Caco-2 (cell line): ENCODE measurements around the gene EIF1AD. TPM values are rescaled to one million over a fixed set of nuclear protein-coding genes. Genes with fewer than 3 reads are reported as not detected.

Experiments used
- BruUV-seq: library from RNA; stranded (reverse); fragments of 400-500 nt; replicated peaks from 2 replicates; lab custom pipeline; 2021; lab: Mats Ljungman, UMichigan
- CTCF ChIA-PET: fragments of 300-600 bp; sonication (Branson Sonifier 250); formaldehyde crosslinking; loops from one replicate; lab custom pipeline; 2022; ENCODE audit warnings: antibody characterized with exemption; lab: Charles Lee
- POLR2A ChIA-PET: fragments of 300-600 bp; sonication (Branson Sonifier 250); formaldehyde crosslinking; loops from one replicate; lab custom pipeline; 2022; ENCODE audit warnings: antibody characterized with exemption; lab: Charles Lee
- DNase-seq, 2 experiments: peaks; one replicate each; pipeline versions ENCODE4 v3.0.0 to v3.0.0-alpha.2; 2020 to 2022
- H3K27me3 ChIP-seq: replicated peaks from 2 replicates; pipeline ENCODE4 v1.6.0; 2011; ENCODE audit warnings: low read length; ENCODE audit not compliant: control insufficient read depth, insufficient read depth
- H3K36me3 ChIP-seq: 2 replicates; pipeline ENCODE4 v1.5.1; 2011; ENCODE audit warnings: low read length; ENCODE audit not compliant: control insufficient read depth, insufficient read depth
- H3K4me1 ChIP-seq: fragments of 250-450 bp; sonication (Bioruptor Pico); 2 replicates; pipeline ENCODE4 v1.5.1; 2020; ENCODE audit warnings: mild to moderate bottlenecking
- H3K4me3 ChIP-seq: 2 replicates; pipeline ENCODE4 v1.5.1; 2011; ENCODE audit warnings: low read depth, mild to moderate bottlenecking, control low read depth, low read length
- H3K9me3 ChIP-seq: fragments of 250-450 bp; sonication (Bioruptor Pico); 2 replicates; pipeline ENCODE4 v1.5.1; 2020; ENCODE audit warnings: mild to moderate bottlenecking, moderate library complexity
- H3K27ac Mint-ChIP-seq: one replicate; pipeline ENCODE4 v1.8.0; 2022; ENCODE audit warnings: mixed read lengths; ENCODE audit not compliant: unreplicated experiment
- H3K27me3 Mint-ChIP-seq: one replicate; pipeline ENCODE4 v1.8.0; 2022; ENCODE audit warnings: mixed read lengths; ENCODE audit not compliant: insufficient read depth, unreplicated experiment
- H3K36me3 Mint-ChIP-seq: one replicate; pipeline ENCODE4 v1.8.0; 2022; ENCODE audit warnings: mild to moderate bottlenecking, mixed read lengths; ENCODE audit not compliant: insufficient read depth, unreplicated experiment
- H3K4me1 Mint-ChIP-seq: one replicate; pipeline ENCODE4 v1.8.0; 2022; ENCODE audit warnings: low read depth, mixed read lengths; ENCODE audit not compliant: unreplicated experiment
- H3K4me3 Mint-ChIP-seq: one replicate; pipeline ENCODE4 v1.8.0; 2022; ENCODE audit warnings: mild to moderate bottlenecking, moderate library complexity, mixed read lengths; ENCODE audit not compliant: unreplicated experiment
- H3K9me3 Mint-ChIP-seq: one replicate; pipeline ENCODE4 v1.8.0; 2022; ENCODE audit warnings: mixed read lengths; ENCODE audit not compliant: unreplicated experiment
- intact Hi-C: fragments of 100-400 bp; cut with micrococcal nuclease; formaldehyde crosslinking; loops from one replicate; pipeline ENCODE4 v1.10.0; 2022; ENCODE audit not compliant: unreplicated experiment
- total RNA-seq: library from RNA; stranded (reverse); gene quantifications from 2 replicates; pipeline ENCODE4 v1.2.3, GENCODE V29; 2022
- TF ChIP-seq, protein P1 (sequence below), 2 experiments: fragments of 200-600 bp in 1 of 2; IDR thresholded peaks; 1 replicate in 1 of 2; 2 replicates in 1 of 2; pipeline versions ENCODE4 v1.5.1 to v1.8.0; 2011 to 2022; ENCODE audit warnings: antibody characterized with exemption in 1 of 2, control low read depth in 1 of 2, inconsistent platforms in 1 of 2, low read depth in 1 of 2, low read length in 1 of 2, mild to moderate bottlenecking in 1 of 2, moderate library complexity in 1 of 2; ENCODE audit not compliant: insufficient read depth in 1 of 2, severe bottlenecking in 1 of 2, unreplicated experiment in 1 of 2

The EIF1AD gene
- total RNA-seq, 1 experiment from 2014 or later = 55.3 TPM

DNA sequence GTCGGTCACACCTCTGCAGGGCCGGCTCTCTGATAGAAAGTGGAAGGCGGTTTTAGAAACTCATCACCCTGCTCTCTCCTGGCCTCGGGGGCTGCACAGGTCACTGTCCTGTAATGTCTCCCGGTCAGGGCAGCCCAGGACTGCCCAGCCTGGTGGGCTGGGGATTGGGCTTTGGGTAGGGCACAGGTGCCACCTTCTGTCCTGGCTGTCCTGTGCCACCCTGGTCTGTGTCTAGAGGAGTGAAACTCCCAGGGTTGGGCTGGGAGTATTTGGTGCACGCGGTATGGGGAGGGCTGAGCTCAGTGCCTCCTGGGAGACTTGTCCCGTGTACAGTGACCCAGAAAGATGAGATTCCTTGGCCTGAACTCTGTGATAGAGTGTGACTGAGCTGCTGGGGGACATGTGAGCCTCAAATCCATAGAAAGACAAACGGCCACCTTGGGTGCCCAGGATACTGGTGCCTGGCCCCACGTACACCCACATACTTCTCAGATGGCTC is 22.6 kb downstream of the EIF1AD start:
- H3K4me3 ChIP-seq = no peak overlapping the region
- TF ChIP-seq, protein P1, sequence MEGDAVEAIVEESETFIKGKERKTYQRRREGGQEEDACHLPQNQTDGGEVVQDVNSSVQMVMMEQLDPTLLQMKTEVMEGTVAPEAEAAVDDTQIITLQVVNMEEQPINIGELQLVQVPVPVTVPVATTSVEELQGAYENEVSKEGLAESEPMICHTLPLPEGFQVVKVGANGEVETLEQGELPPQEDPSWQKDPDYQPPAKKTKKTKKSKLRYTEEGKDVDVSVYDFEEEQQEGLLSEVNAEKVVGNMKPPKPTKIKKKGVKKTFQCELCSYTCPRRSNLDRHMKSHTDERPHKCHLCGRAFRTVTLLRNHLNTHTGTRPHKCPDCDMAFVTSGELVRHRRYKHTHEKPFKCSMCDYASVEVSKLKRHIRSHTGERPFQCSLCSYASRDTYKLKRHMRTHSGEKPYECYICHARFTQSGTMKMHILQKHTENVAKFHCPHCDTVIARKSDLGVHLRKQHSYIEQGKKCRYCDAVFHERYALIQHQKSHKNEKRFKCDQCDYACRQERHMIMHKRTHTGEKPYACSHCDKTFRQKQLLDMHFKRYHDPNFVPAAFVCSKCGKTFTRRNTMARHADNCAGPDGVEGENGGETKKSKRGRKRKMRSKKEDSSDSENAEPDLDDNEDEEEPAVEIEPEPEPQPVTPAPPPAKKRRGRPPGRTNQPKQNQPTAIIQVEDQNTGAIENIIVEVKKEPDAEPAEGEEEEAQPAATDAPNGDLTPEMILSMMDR (IDR thresholded peaks at IDR 0.05; ENCODE audit: insufficient read depth in 1 of 2, low read depth in 1 of 2, low read length in 1 of 2, severe bottlenecking in 1 of 2, unreplicated experiment in 1 of 2) = no peak
- DNase-seq = no peak
- Mint-ChIP-seq H3K27ac (no peak overlapping the region), H3K4me3 (no peak overlapping the region), H3K36me3 (peaks cover 53% of the 10 kb centered on the region), H3K9me3 (no peaks in the 10 kb centered on the region), H3K27me3 (no peaks in the 10 kb centered on the region), H3K4me1 (no peaks in the 10 kb centered on the region)
- CTCF ChIA-PET = interaction anchor here (0.6 to 1.0 kb wide), 2 partner anchors 22 to 88 kb away, joined by 3 read pairs; partner anchors contain the start of gene CCDC85B
- intact Hi-C loops = no loop called here
- no peaks in the 10 kb centered on the region for H3K9me3 ChIP-seq
- H3K4me1 ChIP-seq = no peaks in the 10 kb centered on the region
- POLR2A ChIA-PET = interaction anchor here (0.6 kb wide), 1 partner anchor 11 kb away, joined by 7 read pairs; no protein-coding TSS in a partner anchor
- H3K36me3 ChIP-seq = no peaks in the 10 kb centered on the region
- BruUV-seq = no TSS peak
- no peaks in the 10 kb centered on the region for H3K27me3 ChIP-seq

DNA sequence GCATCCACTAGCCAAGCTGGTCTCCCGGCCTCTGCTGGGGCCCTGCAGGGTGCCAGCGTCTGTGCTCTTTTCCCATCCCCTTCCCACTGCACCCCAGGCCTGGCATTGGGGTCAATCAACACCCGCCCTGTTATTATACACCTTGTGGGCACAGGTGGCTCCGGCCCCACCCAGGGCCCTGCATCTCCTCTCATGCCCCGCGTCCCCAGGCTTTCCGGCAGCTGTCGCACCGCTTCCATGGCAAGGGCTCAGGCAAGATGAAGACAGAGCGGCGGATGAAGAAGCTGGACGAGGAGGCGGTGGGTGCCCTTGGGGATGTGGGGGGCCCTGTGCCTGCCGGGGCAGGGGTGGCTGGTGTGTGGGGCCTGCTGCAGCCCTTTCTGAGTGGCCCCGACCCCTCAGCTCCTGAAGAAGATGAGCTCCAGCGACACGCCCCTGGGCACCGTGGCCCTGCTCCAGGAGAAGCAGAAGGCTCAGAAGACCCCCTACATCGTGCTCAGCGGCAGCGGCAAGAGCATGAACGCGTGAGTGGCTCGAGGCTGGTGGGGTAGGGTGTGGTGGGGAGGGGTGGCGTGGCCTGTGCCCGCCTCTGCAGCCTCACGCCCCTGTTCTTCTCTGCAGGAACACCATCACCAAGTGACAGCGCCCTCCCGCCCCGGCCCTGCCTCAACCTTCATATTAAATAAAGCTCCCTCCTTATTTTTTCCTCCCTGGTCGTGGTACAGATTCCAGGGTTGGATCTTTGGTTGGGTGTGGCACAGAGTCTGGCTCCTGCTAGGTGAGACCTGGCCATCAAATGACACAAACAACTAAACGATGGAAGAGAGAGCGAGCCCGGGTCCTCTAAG is 23.3 kb downstream of the EIF1AD start:
- Histone ChIP-seq H3K27me3 (no peaks in the 10 kb centered on the region), H3K4me3 (no peak overlapping the region), H3K36me3 (no peaks in the 10 kb centered on the region), H3K4me1 (no peaks in the 10 kb centered on the region), H3K9me3 (no peaks in the 10 kb centered on the region)
- intact Hi-C loops = no loop called here
- ChIA-PET POLR2A (no interaction called here), CTCF (no interaction called here)
- DNase-seq = no peak
- Mint-ChIP-seq H3K4me3 (no peak overlapping the region), H3K36me3 (peaks cover 59% of the 10 kb centered on the region), H3K27ac (no peak overlapping the region), H3K4me1 (no peaks in the 10 kb centered on the region), H3K9me3 (no peaks in the 10 kb centered on the region), H3K27me3 (no peaks in the 10 kb centered on the region)
- TF ChIP-seq, protein P1 (IDR thresholded peaks at IDR 0.05; ENCODE audit: insufficient read depth in 1 of 2, low read depth in 1 of 2, low read length in 1 of 2, severe bottlenecking in 1 of 2, unreplicated experiment in 1 of 2) = no peak
- BruUV-seq = no TSS peak

DNA sequence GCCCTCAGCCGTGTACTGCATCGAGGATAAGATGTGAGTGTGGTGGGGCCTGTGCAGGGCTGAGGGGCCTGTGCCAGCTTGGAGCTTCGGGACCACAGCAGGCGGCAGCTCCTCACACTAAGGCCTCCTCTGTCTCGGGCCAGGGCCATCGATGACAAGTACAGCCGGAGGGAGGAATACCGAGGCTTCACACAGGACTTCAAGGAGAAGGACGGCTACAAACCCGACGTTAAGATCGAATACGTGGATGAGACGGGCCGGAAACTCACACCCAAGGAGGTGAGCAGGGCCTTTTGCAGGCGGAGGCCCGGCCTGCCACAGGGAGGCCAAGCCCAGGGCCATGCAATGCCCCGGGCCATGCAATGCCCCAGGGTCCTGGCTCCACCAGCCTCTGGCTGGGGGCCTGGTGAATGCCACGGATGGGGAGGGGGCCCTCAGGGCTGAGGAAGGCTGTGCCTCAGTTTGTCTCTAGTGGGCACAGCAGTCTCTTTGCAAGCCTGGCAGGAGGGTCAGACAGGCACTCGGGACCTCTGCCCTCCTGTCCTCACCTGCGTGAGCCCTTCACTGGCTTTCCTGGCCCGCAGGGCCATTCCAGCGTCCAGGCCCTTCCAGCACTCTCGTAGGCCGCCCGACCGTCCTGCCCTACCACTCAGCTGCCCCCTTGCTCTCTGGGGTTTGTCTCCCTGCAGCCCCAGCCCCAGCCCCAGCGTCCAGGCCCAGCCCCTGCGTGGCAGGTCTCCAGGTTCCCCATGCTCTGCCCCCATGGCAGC is 24.2 kb downstream of the EIF1AD start:
- peaks cover 67% of the 10 kb centered on the region for H3K36me3 Mint-ChIP-seq
- DNase-seq = no peak
- BruUV-seq = no TSS peak
- CTCF ChIA-PET = no interaction called here
- H3K36me3 ChIP-seq = no peaks in the 10 kb centered on the region
- H3K27me3 ChIP-seq = no peaks in the 10 kb centered on the region
- POLR2A ChIA-PET = no interaction called here
- no peak overlapping the region for H3K4me3 ChIP-seq
- H3K27me3 Mint-ChIP-seq = no peaks in the 10 kb centered on the region
- H3K9me3 Mint-ChIP-seq = no peaks in the 10 kb centered on the region
- H3K27ac Mint-ChIP-seq = no peak overlapping the region
- no peak overlapping the region for H3K4me3 Mint-ChIP-seq
- H3K4me1 ChIP-seq = no peaks in the 10 kb centered on the region
- intact Hi-C loops = no loop called here
- no peaks in the 10 kb centered on the region for H3K9me3 ChIP-seq
- TF ChIP-seq, protein P1 (IDR thresholded peaks at IDR 0.05; ENCODE audit: insufficient read depth in 1 of 2, low read depth in 1 of 2, low read length in 1 of 2, severe bottlenecking in 1 of 2, unreplicated experiment in 1 of 2) = no peak
- H3K4me1 Mint-ChIP-seq = no peaks in the 10 kb centered on the region
